ENCODE data around the gene ARMC9. TPM values are rescaled to one million over a fixed set of nuclear protein-coding genes. Genes with fewer than 3 reads are reported as not detected.

Gene ARMC9
- total and polyA plus RNA-seq, 11 donors: 0.95 to 4.7 (median 2.4) TPM

DNA sequence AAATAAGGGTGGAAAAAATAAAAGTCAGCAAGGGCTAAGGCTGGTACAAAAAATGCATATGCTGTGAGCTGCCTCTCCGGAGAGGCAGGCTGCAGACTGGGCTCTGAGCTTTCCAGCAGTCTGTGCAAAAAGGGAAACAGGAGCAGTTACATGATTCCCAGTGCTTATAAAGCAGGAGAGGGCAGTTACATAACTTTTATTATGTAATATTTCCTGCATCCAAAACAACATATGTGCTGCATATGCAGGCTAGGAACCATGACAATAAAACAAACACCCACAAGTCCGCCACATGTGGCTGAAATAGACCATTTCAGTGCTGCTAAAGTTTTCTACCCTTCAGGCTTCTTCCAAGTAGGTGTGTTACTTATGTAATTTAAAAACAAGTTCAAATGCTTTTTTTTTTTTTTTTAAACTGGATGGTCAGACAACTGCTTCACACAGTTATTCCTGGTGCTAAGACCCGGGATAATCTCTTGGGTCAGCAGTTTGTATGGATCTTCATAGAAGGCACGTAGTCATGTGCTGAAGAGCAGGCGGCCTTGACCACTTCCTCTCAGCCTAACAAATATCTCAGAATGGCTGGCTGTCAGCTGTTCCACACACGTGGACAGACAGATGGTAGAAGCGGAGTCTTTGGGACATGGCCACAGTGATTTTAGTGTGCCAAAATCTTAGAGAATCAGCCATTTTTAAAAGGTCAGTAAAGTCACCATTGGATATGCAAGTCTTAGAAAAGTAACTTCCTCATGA lies 43.5 kb downstream of the ARMC9 start:
- Histone ChIP-seq H3K4me3 (no peak overlapping the region), H3K9me3 (no peaks in the 10 kb centered on the region), H3K4me1 (peaks cover 0 to 7% (median 0%) of the 10 kb centered on the region in 12 donors), H3K36me3 (peaks cover 0 to 29% (median 0%) of the 10 kb centered on the region in 9 donors), H3K27ac (peak overlapping the region in 3 of 12 donors; percentile 40 to 84 (median 57)), H3K27me3 (no peaks in the 10 kb centered on the region)
- TF ChIP-seq POLR2A (IDR thresholded peaks at IDR 0.05): no peak
- TF ChIP-seq, protein P1, sequence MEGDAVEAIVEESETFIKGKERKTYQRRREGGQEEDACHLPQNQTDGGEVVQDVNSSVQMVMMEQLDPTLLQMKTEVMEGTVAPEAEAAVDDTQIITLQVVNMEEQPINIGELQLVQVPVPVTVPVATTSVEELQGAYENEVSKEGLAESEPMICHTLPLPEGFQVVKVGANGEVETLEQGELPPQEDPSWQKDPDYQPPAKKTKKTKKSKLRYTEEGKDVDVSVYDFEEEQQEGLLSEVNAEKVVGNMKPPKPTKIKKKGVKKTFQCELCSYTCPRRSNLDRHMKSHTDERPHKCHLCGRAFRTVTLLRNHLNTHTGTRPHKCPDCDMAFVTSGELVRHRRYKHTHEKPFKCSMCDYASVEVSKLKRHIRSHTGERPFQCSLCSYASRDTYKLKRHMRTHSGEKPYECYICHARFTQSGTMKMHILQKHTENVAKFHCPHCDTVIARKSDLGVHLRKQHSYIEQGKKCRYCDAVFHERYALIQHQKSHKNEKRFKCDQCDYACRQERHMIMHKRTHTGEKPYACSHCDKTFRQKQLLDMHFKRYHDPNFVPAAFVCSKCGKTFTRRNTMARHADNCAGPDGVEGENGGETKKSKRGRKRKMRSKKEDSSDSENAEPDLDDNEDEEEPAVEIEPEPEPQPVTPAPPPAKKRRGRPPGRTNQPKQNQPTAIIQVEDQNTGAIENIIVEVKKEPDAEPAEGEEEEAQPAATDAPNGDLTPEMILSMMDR (IDR thresholded peaks at IDR 0.05): no peak
- ATAC-seq (peak; percentile 52 to 82 (median 68)), DNase-seq (peak in 3 of 5 donors; percentile 34 to 65 (median 44))
- 65 to 75% (median 71%) methylated on average over 7 of the region's 7 CpGs for WGBS, 4 donors
- intact Hi-C loops (cut with DNase I): loop anchor here in 1 of 10 donors (5.0 kb wide), 1 partner anchor 170 kb away; no protein-coding TSS in a partner anchor

DNA sequence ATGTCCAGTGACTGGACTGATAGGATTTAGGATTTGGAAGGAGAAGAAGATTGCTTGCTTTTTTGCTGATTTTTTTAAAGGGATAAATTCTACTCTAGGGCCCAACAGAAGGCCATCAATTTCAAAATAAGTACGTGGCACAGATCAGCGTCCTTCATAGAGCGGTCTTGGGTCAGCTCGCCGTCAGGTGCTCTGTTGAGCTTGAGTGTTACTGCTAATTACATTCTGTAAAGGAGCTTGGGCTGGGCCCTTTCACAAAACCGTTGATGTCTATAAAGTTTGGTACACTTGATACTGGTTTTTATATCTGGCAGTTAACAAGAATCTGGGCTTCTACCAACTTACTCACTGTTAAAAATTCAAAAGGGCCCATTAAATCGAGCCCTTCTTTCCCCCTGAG lies 45.4 kb downstream of the ARMC9 start:
- no peaks in the 10 kb centered on the region for H3K9me3 ChIP-seq
- no peak overlapping the region for H3K4me3 ChIP-seq
- intact Hi-C loops (cut with DNase I): loop anchor here in 1 of 10 donors (5.0 kb wide), 1 partner anchor 168 kb away; no protein-coding TSS in a partner anchor
- no peaks in the 10 kb centered on the region for H3K27me3 ChIP-seq
- TF ChIP-seq, protein P1 (IDR thresholded peaks at IDR 0.05): no peak
- TF ChIP-seq POLR2A (IDR thresholded peaks at IDR 0.05): no peak
- H3K27ac ChIP-seq: no peak overlapping the region
- peaks cover 0 to 7% (median 0%) of the 10 kb centered on the region in 12 donors for H3K4me1 ChIP-seq
- ATAC-seq: no peak
- peaks cover 0 to 22% (median 0%) of the 10 kb centered on the region in 9 donors for H3K36me3 ChIP-seq
- no peak for DNase-seq
- 89 to 95% (median 94%) methylated on average over 7 of the region's 7 CpGs for WGBS, 4 donors

DNA sequence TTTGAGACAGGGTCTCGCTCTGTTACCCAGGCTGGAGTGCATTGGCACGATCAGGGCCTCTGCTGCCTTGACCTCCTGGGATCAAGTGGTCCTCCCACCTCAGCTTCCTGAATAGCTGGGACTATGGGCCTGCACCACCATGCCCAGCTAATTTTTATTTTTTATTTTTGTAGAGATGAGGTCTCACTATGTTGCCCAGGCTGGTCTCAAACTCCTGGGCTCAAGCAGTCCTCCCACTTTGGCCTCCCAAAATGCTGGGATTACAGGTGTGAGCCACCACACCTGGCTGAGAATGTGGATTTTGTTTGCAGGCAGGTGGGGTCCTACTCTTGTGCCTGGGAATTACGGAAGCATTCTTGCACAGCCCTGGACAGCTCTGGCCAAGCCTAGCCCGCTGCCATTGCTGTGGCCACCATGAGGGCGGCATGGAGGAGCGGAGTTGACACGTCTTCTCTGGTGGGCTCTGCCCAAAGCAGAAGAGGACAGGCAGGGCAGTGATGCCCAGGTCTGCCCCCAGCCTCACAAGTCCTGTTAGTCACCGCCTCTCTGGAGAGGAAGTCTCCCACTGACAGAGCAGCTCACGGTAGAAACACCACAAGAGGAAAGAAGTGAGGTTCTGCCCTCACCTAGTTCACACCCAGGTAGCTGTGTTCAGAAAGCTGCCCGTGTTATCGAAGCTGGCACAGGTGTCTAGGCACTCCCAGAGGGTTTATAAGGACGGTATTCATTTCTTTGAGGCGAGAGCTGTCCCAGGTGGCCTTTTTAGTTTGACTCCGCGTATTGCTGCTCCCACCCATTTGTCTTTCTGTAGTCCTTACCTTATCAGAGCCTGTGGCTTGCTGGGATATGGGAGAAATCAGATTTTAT lies 46.2 kb downstream of the ARMC9 start:
- 88 to 96% (median 93%) methylated on average over 15 of the region's 15 CpGs for WGBS, 4 donors
- H3K27me3 ChIP-seq: no peaks in the 10 kb centered on the region
- peaks cover 0 to 21% (median 0%) of the 10 kb centered on the region in 9 donors for H3K36me3 ChIP-seq
- no peak overlapping the region for H3K4me3 ChIP-seq
- no peak overlapping the region for H3K27ac ChIP-seq
- TF ChIP-seq POLR2A (IDR thresholded peaks at IDR 0.05): no peak
- TF ChIP-seq, protein P1 (IDR thresholded peaks at IDR 0.05): no peak
- intact Hi-C loops (cut with DNase I): loop anchor here in 2 of 10 donors (5.0 kb wide), 2 partner anchors 153 to 168 kb away; partner anchors contain the start of gene B3GNT7 (in 1 of the 2)
- no peak for ATAC-seq
- DNase-seq: no peak
- H3K4me1 ChIP-seq: peaks cover 0 to 7% (median 0%) of the 10 kb centered on the region in 12 donors
- H3K9me3 ChIP-seq: no peaks in the 10 kb centered on the region

Measured in heart left ventricle (tissue), 16 donors.